K562 (cell line): ENCODE results near the gene RXFP1. TPM values are rescaled to one million over a fixed set of nuclear protein-coding genes. Genes with fewer than 3 reads are reported as not detected.
A peak's percentile ranks its signal among the peaks of the same experiment; 100 is the strongest.

Source experiments
- ATAC-seq: fragments of 200-7000 bp; cut with Tn5 transposase; 3 replicates; pipeline ENCODE4 v1.9.1; 2020; ENCODE audit warnings: moderate library complexity
- BruUV-seq: library from RNA; stranded (reverse); fragments of 400-500 nt; replicated peaks from 2 replicates; lab custom pipeline; 2021; lab: Mats Ljungman, UMichigan
- CTCF ChIA-PET: fragments of 300-600 bp; formaldehyde crosslinking; extraction: SDS; loops from one replicate; lab custom pipeline; 2021; ENCODE audit warnings: low intra/inter-chr PET ratio; lab: Yijun Ruan, JAX
- POLR2A ChIA-PET: fragments of 300-600, 350-650 bp; sonication (Branson Sonifier 250); formaldehyde crosslinking; extraction: SDS; loops from one replicate; lab custom pipeline; 2021; ENCODE audit warnings: antibody characterized with exemption, inconsistent platforms; lab: Yijun Ruan, JAX
- DNase-seq, 4 experiments: peaks; one replicate each; pipeline versions ENCODE4 v3.0.0 to v3.0.0-alpha.2; 2011 to 2018; ENCODE audit warnings: low spot score in 3 of 4, mixed read lengths in 3 of 4; ENCODE audit errors: extremely low read depth in 1 of 4
- FAIRE-seq: peaks from 2 replicates; lab custom pipeline; 2011; peaks lifted over from hg19 to GRCh38; lab: Jason Lieb, UNC
- H2AFZ ChIP-seq: 2 replicates; pipeline ENCODE4 v1.6.0; 2011; ENCODE audit warnings: low read depth, low read length, control low read depth, inconsistent platforms
- H3K27ac ChIP-seq: fragments of 200-600 bp; 3 replicates; pipeline ENCODE4 v1.8.0; 2011; ENCODE audit warnings: low read depth, mild to moderate bottlenecking, control low read depth, inconsistent platforms, low read length, moderate library complexity, mixed read lengths; ENCODE audit errors: extremely low read depth
- H3K27me3 ChIP-seq, 2 experiments: fragments of 300-600 bp in 1 of 2; 2 replicates in 1 of 2; 3 replicates in 1 of 2; pipeline versions ENCODE4 v1.6.0 to v1.8.0; 2011; ENCODE audit warnings: inconsistent platforms in 2 of 2, low read length in 2 of 2, mild to moderate bottlenecking in 1 of 2, mixed read lengths in 1 of 2, moderate library complexity in 1 of 2; ENCODE audit not compliant: control insufficient read depth in 2 of 2, insufficient read depth in 2 of 2
- H3K36me3 ChIP-seq: fragments of 300-600 bp; 3 replicates; pipeline ENCODE4 v1.8.0; 2011; ENCODE audit warnings: mild to moderate bottlenecking, low read length, inconsistent platforms; ENCODE audit not compliant: control insufficient read depth, insufficient read depth
- H3K4me1 ChIP-seq, 2 experiments: fragments of 200-600 bp in 1 of 2; replicated peaks in 1 of 2; 2 replicates in 1 of 2; 3 replicates in 1 of 2; pipeline versions ENCODE4 v1.5.1 to v1.8.0; 2011; ENCODE audit warnings: inconsistent platforms in 2 of 2, low read length in 2 of 2, mild to moderate bottlenecking in 1 of 2, mixed read lengths in 1 of 2, moderate library complexity in 1 of 2; ENCODE audit not compliant: control insufficient read depth in 2 of 2, insufficient read depth in 2 of 2
- H3K4me2 ChIP-seq: 2 replicates; pipeline ENCODE4 v1.6.1; 2011; ENCODE audit warnings: low read length, control low read depth, inconsistent platforms, mixed read lengths; ENCODE audit not compliant: insufficient read depth
- H3K4me3 ChIP-seq: fragments of 200-600 bp; sonication (generic), shearing (Covaris generic); 2 replicates; pipeline ENCODE4 v1.5.1; 2016; ENCODE audit warnings: control low read depth, inconsistent platforms
- H3K79me2 ChIP-seq: fragments of 200-600 bp; 3 replicates; pipeline ENCODE4 v1.8.0; 2011; ENCODE audit warnings: low read length, inconsistent platforms; ENCODE audit not compliant: control insufficient read depth, insufficient read depth
- H3K9ac ChIP-seq, 2 experiments: 2 replicates each; pipeline versions ENCODE4 v1.6.0 to v1.6.1; 2011; ENCODE audit warnings: low read depth in 2 of 2, low read length in 2 of 2, control low read depth in 1 of 2, inconsistent platforms in 1 of 2, mild to moderate bottlenecking in 1 of 2, mixed read lengths in 1 of 2; ENCODE audit not compliant: insufficient read depth in 1 of 2
- H3K9me1 ChIP-seq: one replicate; pipeline ENCODE4 v1.6.0; 2011; ENCODE audit warnings: inconsistent platforms, mild to moderate bottlenecking, low read length, moderate library complexity; ENCODE audit not compliant: control insufficient read depth, insufficient read depth
- H3K9me3 ChIP-seq: replicated peaks from 2 replicates; pipeline ENCODE4 v1.5.1; 2011; ENCODE audit warnings: low read depth, low read length, inconsistent platforms; ENCODE audit not compliant: control insufficient read depth, insufficient read depth
- H4K20me1 ChIP-seq: replicated peaks from 2 replicates; pipeline ENCODE4 v1.6.1; 2011; ENCODE audit warnings: low read length, inconsistent platforms, mixed read lengths; ENCODE audit not compliant: control insufficient read depth, insufficient read depth
- CBX8 ChIP-seq: fragments of 200-600 bp; sonication (generic); IDR thresholded peaks from 2 replicates; pipeline ENCODE4 v1.6.1; 2012; ENCODE audit warnings: borderline replicate concordance, mixed run types, low read depth, mild to moderate bottlenecking, moderate library complexity, mixed read lengths, low read length, control low read depth, inconsistent platforms; ENCODE audit not compliant: poor library complexity, severe bottlenecking; ENCODE audit errors: extremely low read depth
- CHAMP1 ChIP-seq: fragments of 450-650 bp; IDR thresholded peaks from 2 replicates; pipeline ENCODE4 v1.6.1; 2016; ENCODE audit warnings: mild to moderate bottlenecking
- CREB5 ChIP-seq: fragments of 250-450 bp; sonication (Bioruptor Pico); IDR thresholded peaks from 2 replicates; pipeline ENCODE4 v1.5.0; 2020; ENCODE audit warnings: mild to moderate bottlenecking
- ETV6 ChIP-seq, 3 experiments: fragments of 150-350 bp in 1 of 3; sonication (generic) in 1 of 3; formaldehyde crosslinking in 1 of 3; IDR thresholded peaks; 2 replicates each; pipeline versions ENCODE4 v1.6.1 to v1.8.0; 2014 to 2022; ENCODE audit warnings: borderline replicate concordance in 2 of 3, low read depth in 2 of 3, antibody characterized with exemption in 1 of 3, low read length in 1 of 3, mild to moderate bottlenecking in 1 of 3, missing genetic modification reagents in 1 of 3
- MNT ChIP-seq, 2 experiments: fragments of 450-650 bp; conservative IDR thresholded peaks; 2 replicates each; pipeline ENCODE4 v1.6.1; 2017; ENCODE audit warnings: mild to moderate bottlenecking in 2 of 2, moderate library complexity in 2 of 2
- NCOR1 ChIP-seq: fragments of 450-650 bp; IDR thresholded peaks from 2 replicates; pipeline ENCODE4 v1.6.1; 2016; ENCODE audit warnings: mild to moderate bottlenecking, moderate library complexity
- NFE2 ChIP-seq: IDR thresholded peaks from 2 replicates; pipeline ENCODE4 v1.6.1; 2014; ENCODE audit warnings: antibody characterized with exemption, low read depth
- SPI1 ChIP-seq: IDR thresholded peaks from 2 replicates; pipeline ENCODE4 v1.6.1; 2011; ENCODE audit warnings: low read depth, low read length, control low read depth, borderline replicate concordance
- USF1 ChIP-seq: sonication (generic); formaldehyde crosslinking; IDR thresholded peaks from 2 replicates; pipeline ENCODE4 v1.9.0; 2022; ENCODE audit warnings: mild to moderate bottlenecking, missing genetic modification reagents
- ZNF140 ChIP-seq: fragments of 250-450 bp; sonication (Bioruptor Pico); IDR thresholded peaks from 2 replicates; pipeline ENCODE4 v1.8.0; 2021; ENCODE audit warnings: moderate library complexity, mild to moderate bottlenecking, inconsistent platforms
- ZNF707 ChIP-seq: fragments of 250-450 bp; sonication (Bioruptor Pico); conservative IDR thresholded peaks from 2 replicates; pipeline ENCODE4 v1.8.0; 2022; ENCODE audit warnings: inconsistent platforms, mild to moderate bottlenecking, moderate library complexity
- WGBS: fragments of 100-300 bp; shearing (Covaris generic); methylation state at CpG from one replicate; pipeline ENCODE4 v1.1.6; 2016; ENCODE audit warnings: low coverage, mixed read lengths; ENCODE audit not compliant: insufficient coverage; ENCODE audit errors: missing lambda C conversion rate; 5-methylcytosine and 5-hydroxymethylcytosine counted together
- in situ Hi-C: fragments of 300-500 bp; cut with MboI; formaldehyde crosslinking; loops from 4 replicates; pipeline ENCODE4 v1.15.0; 2018; ENCODE audit warnings: inconsistent platforms, mixed read lengths
- intact Hi-C: fragments of 100-400 bp; cut with micrococcal nuclease; formaldehyde crosslinking; loops from 2 replicates; pipeline ENCODE4 v1.14.2; 2022
- polyA plus RNA-seq, 8 experiments: library from polyadenylated mRNA; depleted of rRNA in 4 of 8; stranded (reverse) in 5 of 8; unstranded in 3 of 8; fragments of >200 nt; fragmentation: Nextera tagmentation in 2 of 8; fragmentation: Illumina TruSeq in 1 of 8; extraction: Ambion mirVana in 2 of 8; extraction: Trizol in 1 of 8; gene quantifications; 2 replicates each; pipeline versions ENCODE4 v1.2.1 to v1.2.3, GENCODE V29; 2011 to 2014; ENCODE audit warnings: inconsistent platforms in 1 of 8, missing spikeins in 1 of 8
- total RNA-seq, 7 experiments: library from RNA; depleted of rRNA in 6 of 7; stranded (reverse); fragments of >200 nt in 6 of 7; fragmentation: Illumina TruSeq in 2 of 7; extraction: Trizol in 2 of 7; gene quantifications; 2 replicates each; pipeline versions ENCODE4 v1.2.1 to v1.2.3, GENCODE V29; 2011 to 2021; ENCODE audit warnings: low replicate concordance in 1 of 7

Gene RXFP1
- total and polyA plus RNA-seq, 9 of the 15 experiments (the other 6 are each of a cell fraction or from before 2014, with no cell fraction given): 0.03 to 0.06 (median 0.04) TPM; not detected in 6

- Histone ChIP-seq H3K4me2 (no peak overlapping the region), H3K9me3 (no peaks in the 10 kb centered on the region), H3K9ac (no peak overlapping the region), H4K20me1 (no peaks in the 10 kb centered on the region), H3K36me3 (no peaks in the 10 kb centered on the region), H3K27me3 (no peaks in the 10 kb centered on the region), H3K9me1 (no peaks in the 10 kb centered on the region), H3K4me3 (no peak overlapping the region), H3K79me2 (no peaks in the 10 kb centered on the region), H3K27ac (no peak overlapping the region), H2AFZ (no peak overlapping the region), H3K4me1 (no peaks in the 10 kb centered on the region)
- DNase-seq: no peak
- ChIA-PET CTCF (no interaction called here), POLR2A (interaction anchor here (1.2 kb wide), 1 partner anchor 34 kb away, joined by 3 read pairs; no protein-coding TSS in a partner anchor)
- BruUV-seq: no TSS peak
- in situ Hi-C loops: no loop called here
- intact Hi-C loops: no loop called here
- peak; percentile 49; the same call in 2 of the 3 replicates for ATAC-seq
- FAIRE-seq: no peak
- 61% methylated on average over 1 of the region's 1 CpG for WGBS
- TF ChIP-seq NFE2 (no peak), CBX8 (no peak), ETV6 (IDR thresholded peaks at IDR 0.05; ENCODE audit: borderline replicate concordance in 1 of 2, low read depth in 2 of 2, low read length in 1 of 2) (no peak), ETV6 (CRISPR knock-in tag; IDR thresholded peaks at IDR 0.05; ENCODE audit: borderline replicate concordance) (no peak), NCOR1 (no peak), USF1 (CRISPR knock-in tag) (no peak), ZNF140 (no peak), CHAMP1 (no peak), ZNF707 (CRISPR knock-in tag) (no peak), SPI1 (no peak), MNT (conservative IDR thresholded peaks at IDR 0.05) (no peak), CREB5 (no peak)
Measured at GRCh38 chr4:158681629-158682028, 159.9 kb downstream of the RXFP1 start.
